DND-41 (cell line): Measurements from ENCODE around the gene AFF3.

Source experiments
- ATAC-seq: fragments of 200-7000 bp; cut with Tn5 transposase; 3 replicates; pipeline ENCODE4 v1.9.1; 2021; ENCODE audit warnings: low read depth; ENCODE audit not compliant: insufficient read depth
- DNase-seq: peaks from one replicate; pipeline ENCODE4 v3.0.0-alpha.2; 2020
- H2AFZ ChIP-seq: 2 replicates; pipeline ENCODE4 v1.6.0; 2012; ENCODE audit warnings: low read depth, low read length
- H3K27ac ChIP-seq: 2 replicates; pipeline ENCODE4 v1.5.1; 2012; ENCODE audit warnings: low read length, inconsistent platforms
- H3K27me3 ChIP-seq: fragments of 200-600 bp; sonication (generic); 2 replicates; pipeline ENCODE4 v1.6.0; 2012; ENCODE audit warnings: low read length, mild to moderate bottlenecking, inconsistent platforms; ENCODE audit not compliant: insufficient read depth, poor library complexity
- H3K36me3 ChIP-seq: 2 replicates; pipeline ENCODE4 v1.5.1; 2012; ENCODE audit warnings: low read length, inconsistent platforms; ENCODE audit not compliant: insufficient read depth
- H3K4me1 ChIP-seq: 2 replicates; pipeline ENCODE4 v1.5.1; 2012; ENCODE audit warnings: mild to moderate bottlenecking, low read length; ENCODE audit not compliant: insufficient read depth
- H3K4me2 ChIP-seq: 2 replicates; pipeline ENCODE4 v1.6.0; 2012; ENCODE audit warnings: mild to moderate bottlenecking, moderate library complexity, low read length, inconsistent platforms; ENCODE audit not compliant: insufficient read depth
- H3K4me3 ChIP-seq, 2 experiments: fragments of 200-600 bp in 1 of 2; shearing (Covaris generic) in 1 of 2; 2 replicates each; pipeline ENCODE4 v1.5.1; 2012 to 2016; ENCODE audit warnings: inconsistent platforms in 2 of 2, low read length in 2 of 2, mild to moderate bottlenecking in 2 of 2, low read depth in 1 of 2, moderate library complexity in 1 of 2
- H3K79me2 ChIP-seq: 2 replicates; pipeline ENCODE4 v1.6.0; 2012; ENCODE audit warnings: low read length, inconsistent platforms; ENCODE audit not compliant: insufficient read depth
- H3K9ac ChIP-seq: 2 replicates; pipeline ENCODE4 v1.6.0; 2012; ENCODE audit warnings: low read depth, mild to moderate bottlenecking, inconsistent platforms, low read length, moderate library complexity
- H3K9me3 ChIP-seq: 2 replicates; pipeline ENCODE4 v1.5.1; 2012; ENCODE audit warnings: low read length, moderate library complexity, mild to moderate bottlenecking, inconsistent platforms; ENCODE audit not compliant: insufficient read depth, severe bottlenecking
- H4K20me1 ChIP-seq: 2 replicates; pipeline ENCODE4 v1.6.0; 2012; ENCODE audit warnings: low read length; ENCODE audit not compliant: insufficient read depth
- CTCF ChIP-seq: IDR thresholded peaks from 2 replicates; pipeline ENCODE4 v1.5.1; 2012; ENCODE audit warnings: borderline replicate concordance, low read length, moderate library complexity, mild to moderate bottlenecking; ENCODE audit not compliant: poor library complexity, severe bottlenecking; ENCODE audit errors: extremely low read depth
- EZH2 ChIP-seq: IDR thresholded peaks from 3 replicates; pipeline ENCODE4 v1.6.1; 2012; ENCODE audit warnings: borderline replicate concordance, low read depth, mild to moderate bottlenecking, moderate library complexity, low read length, inconsistent platforms; ENCODE audit not compliant: severe bottlenecking

Gene AFF3

GRCh38 chr2:99810225-99810624, 332.2 kb downstream of the AFF3 start:
- no peak for TF ChIP-seq EZH2
- TF ChIP-seq CTCF: no peak
- 0 out of 2 replicates have a peak, but pooled peaks cover 5% of the 10 kb centered on the region for H3K36me3 ChIP-seq
- no peaks in the 10 kb centered on the region for H3K4me1 ChIP-seq
- H3K9ac ChIP-seq: no peak overlapping the region
- no peaks in the 10 kb centered on the region for H3K79me2 ChIP-seq
- no peak overlapping the region for H3K4me3 ChIP-seq
- DNase-seq (no peak), ATAC-seq (no peak)
- H2AFZ ChIP-seq: no peak overlapping the region
- no peaks in the 10 kb centered on the region for H3K27me3 ChIP-seq
- no peaks in the 10 kb centered on the region for H3K9me3 ChIP-seq
- no peak overlapping the region for H3K27ac ChIP-seq
- H4K20me1 ChIP-seq: no peaks in the 10 kb centered on the region
- no peak overlapping the region for H3K4me2 ChIP-seq

- ATAC-seq: no peak
- no peak overlapping the region for H3K9ac ChIP-seq
- no peak for TF ChIP-seq EZH2
- no peak for TF ChIP-seq CTCF
Measured at GRCh38 chr2:99809259-99809900, 333.0 kb downstream of the AFF3 start.

GRCh38 chr2:99808361-99809200, 333.8 kb downstream of the AFF3 start:
- H3K4me2 ChIP-seq: no peak overlapping the region
- H3K4me3 ChIP-seq: no peak overlapping the region
- H3K27ac ChIP-seq: no peak overlapping the region
- 0 out of 2 replicates have a peak, but pooled peaks cover 5% of the 10 kb centered on the region for H3K36me3 ChIP-seq
- H2AFZ ChIP-seq: no peak overlapping the region
- DNase-seq (no peak), ATAC-seq (no peak)
- H4K20me1 ChIP-seq: no peaks in the 10 kb centered on the region
- TF ChIP-seq EZH2 (no peak), CTCF (no peak)
- no peaks in the 10 kb centered on the region for H3K9me3 ChIP-seq
- H3K27me3 ChIP-seq: no peaks in the 10 kb centered on the region
- H3K79me2 ChIP-seq: no peaks in the 10 kb centered on the region
- no peak overlapping the region for H3K9ac ChIP-seq
- no peaks in the 10 kb centered on the region for H3K4me1 ChIP-seq

More at GRCh38 chr2:99809259-99809900, 333.0 kb downstream of the AFF3 start:
- H3K36me3 ChIP-seq: 0 out of 2 replicates have a peak, but pooled peaks cover 5% of the 10 kb centered on the region
- no peak for DNase-seq
- no peak overlapping the region for H2AFZ ChIP-seq
- H3K4me2 ChIP-seq: no peak overlapping the region
- H3K27ac ChIP-seq: no peak overlapping the region
- no peaks in the 10 kb centered on the region for H3K9me3 ChIP-seq
- no peaks in the 10 kb centered on the region for H3K4me1 ChIP-seq
- H3K4me3 ChIP-seq: no peak overlapping the region
- no peaks in the 10 kb centered on the region for H3K79me2 ChIP-seq
- H3K27me3 ChIP-seq: no peaks in the 10 kb centered on the region
- H4K20me1 ChIP-seq: no peaks in the 10 kb centered on the region
